ENCODE results near the gene FHIT. TPM values are rescaled to one million over a fixed set of nuclear protein-coding genes. Genes with fewer than 3 reads are reported as not detected.

Gene FHIT
- total and polyA plus RNA-seq, 8 donors: 1.8 to 10.6 (median 7.1) TPM

- no peak overlapping the region for H3K27ac ChIP-seq
- 81 to 90% (median 82%) methylated on average over 4 of the region's 4 CpGs for WGBS, 5 donors
- H3K36me3 ChIP-seq: no peaks in the 10 kb centered on the region
- no peak overlapping the region for H3K4me3 ChIP-seq
- intact Hi-C loops (cut with DNase I; ENCODE audit: low total_unique reads): no loop called here
- TF ChIP-seq EP300 (IDR thresholded peaks at IDR 0.05) (no peak), POLR2AphosphoS5 (IDR thresholded peaks at IDR 0.05) (no peak), POLR2A (IDR thresholded peaks at IDR 0.05) (no peak)
- TF ChIP-seq, protein P1, sequence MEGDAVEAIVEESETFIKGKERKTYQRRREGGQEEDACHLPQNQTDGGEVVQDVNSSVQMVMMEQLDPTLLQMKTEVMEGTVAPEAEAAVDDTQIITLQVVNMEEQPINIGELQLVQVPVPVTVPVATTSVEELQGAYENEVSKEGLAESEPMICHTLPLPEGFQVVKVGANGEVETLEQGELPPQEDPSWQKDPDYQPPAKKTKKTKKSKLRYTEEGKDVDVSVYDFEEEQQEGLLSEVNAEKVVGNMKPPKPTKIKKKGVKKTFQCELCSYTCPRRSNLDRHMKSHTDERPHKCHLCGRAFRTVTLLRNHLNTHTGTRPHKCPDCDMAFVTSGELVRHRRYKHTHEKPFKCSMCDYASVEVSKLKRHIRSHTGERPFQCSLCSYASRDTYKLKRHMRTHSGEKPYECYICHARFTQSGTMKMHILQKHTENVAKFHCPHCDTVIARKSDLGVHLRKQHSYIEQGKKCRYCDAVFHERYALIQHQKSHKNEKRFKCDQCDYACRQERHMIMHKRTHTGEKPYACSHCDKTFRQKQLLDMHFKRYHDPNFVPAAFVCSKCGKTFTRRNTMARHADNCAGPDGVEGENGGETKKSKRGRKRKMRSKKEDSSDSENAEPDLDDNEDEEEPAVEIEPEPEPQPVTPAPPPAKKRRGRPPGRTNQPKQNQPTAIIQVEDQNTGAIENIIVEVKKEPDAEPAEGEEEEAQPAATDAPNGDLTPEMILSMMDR (IDR thresholded peaks at IDR 0.05): no peak
- H3K4me1 ChIP-seq: no peaks in the 10 kb centered on the region
- no peaks in the 10 kb centered on the region for H3K27me3 ChIP-seq
- H3K9me3 ChIP-seq: no peaks in the 10 kb centered on the region
- no peak for DNase-seq
Observed at GRCh38 chr3:60153221-60153999, 1097.8 kb downstream of the FHIT start.

- no peaks in the 10 kb centered on the region for H3K36me3 ChIP-seq
- 91 to 99% (median 95%) methylated on average over 3 of the region's 3 CpGs for WGBS, 5 donors
- no peaks in the 10 kb centered on the region for H3K27me3 ChIP-seq
- intact Hi-C loops (cut with DNase I; ENCODE audit: low total_unique reads): no loop called here
- no peak for DNase-seq
- no peak overlapping the region for H3K27ac ChIP-seq
- no peaks in the 10 kb centered on the region for H3K4me1 ChIP-seq
- H3K4me3 ChIP-seq: no peak overlapping the region
- TF ChIP-seq POLR2AphosphoS5 (IDR thresholded peaks at IDR 0.05) (no peak), POLR2A (IDR thresholded peaks at IDR 0.05) (no peak), EP300 (IDR thresholded peaks at IDR 0.05) (no peak)
- TF ChIP-seq, protein P1 (IDR thresholded peaks at IDR 0.05): no peak
- H3K9me3 ChIP-seq: no peaks in the 10 kb centered on the region
Observed at GRCh38 chr3:60149501-60149900, 1101.8 kb downstream of the FHIT start.

- Histone ChIP-seq H3K27ac (no peak overlapping the region), H3K27me3 (no peaks in the 10 kb centered on the region), H3K4me3 (no peak overlapping the region), H3K36me3 (no peaks in the 10 kb centered on the region), H3K4me1 (no peaks in the 10 kb centered on the region), H3K9me3 (no peaks in the 10 kb centered on the region)
- intact Hi-C loops (cut with DNase I; ENCODE audit: low total_unique reads): no loop called here
- peak in 1 of 2 donors; percentile 9 for DNase-seq
- 69 to 85% (median 83%) methylated on average over 15 of the region's 15 CpGs for WGBS, 5 donors
- TF ChIP-seq, protein P1 (IDR thresholded peaks at IDR 0.05): no peak
- TF ChIP-seq POLR2AphosphoS5 (IDR thresholded peaks at IDR 0.05): no peak
- TF ChIP-seq EP300 (IDR thresholded peaks at IDR 0.05): no peak
- TF ChIP-seq POLR2A (IDR thresholded peaks at IDR 0.05): no peak
Observed at GRCh38 chr3:60147249-60147950, 1103.9 kb downstream of the FHIT start.

- DNase-seq: no peak
- Histone ChIP-seq H3K36me3 (no peaks in the 10 kb centered on the region), H3K27ac (no peak overlapping the region), H3K4me3 (no peak overlapping the region), H3K4me1 (no peaks in the 10 kb centered on the region), H3K27me3 (no peaks in the 10 kb centered on the region), H3K9me3 (no peaks in the 10 kb centered on the region)
- intact Hi-C loops (cut with DNase I; ENCODE audit: low total_unique reads): no loop called here
- 0 to 35% (median 20%) methylated on average over 1 of the region's 1 CpG for WGBS, 5 donors
- TF ChIP-seq POLR2A (IDR thresholded peaks at IDR 0.05) (no peak), EP300 (IDR thresholded peaks at IDR 0.05) (no peak), POLR2AphosphoS5 (IDR thresholded peaks at IDR 0.05) (no peak)
Observed at GRCh38 chr3:60146121-60146520, 1105.1 kb downstream of the FHIT start.
